Duodenal mucosa (tissue), 2 donors: Measurements from ENCODE around the gene TOPAZ1.

Experiments
- H3K27ac ChIP-seq: one replicate; pipeline ENCODE4 v1.7.0; 2013; ENCODE audit warnings: low read depth, low read length
- H3K27me3 ChIP-seq, 2 donors: one replicate each; pipeline ENCODE4 v1.7.0; 2013; ENCODE audit warnings: low read length in 2 of 2, control low read depth in 1 of 2; ENCODE audit not compliant: insufficient read depth in 2 of 2, control insufficient read depth in 1 of 2
- H3K36me3 ChIP-seq, 2 donors: one replicate each; pipeline ENCODE4 v1.7.0; 2013; ENCODE audit warnings: low read length in 2 of 2, control low read depth in 1 of 2; ENCODE audit not compliant: insufficient read depth in 2 of 2, control insufficient read depth in 1 of 2
- H3K4me1 ChIP-seq, 2 donors: one replicate each; pipeline ENCODE4 v1.7.0; 2013; ENCODE audit warnings: low read length in 2 of 2, control low read depth in 1 of 2; ENCODE audit not compliant: insufficient read depth in 2 of 2, control insufficient read depth in 1 of 2
- H3K4me3 ChIP-seq, 2 donors: one replicate each; pipeline ENCODE4 v1.7.0; 2013; ENCODE audit warnings: low read length in 2 of 2, low read depth in 1 of 2
- H3K9ac ChIP-seq, 2 donors: one replicate each; pipeline ENCODE4 v1.7.0; 2013; ENCODE audit warnings: low read length in 2 of 2, low read depth in 1 of 2
- H3K9me3 ChIP-seq, 2 donors: one replicate each; pipeline ENCODE4 v1.7.0; 2013; ENCODE audit warnings: low read length in 2 of 2, control low read depth in 1 of 2; ENCODE audit not compliant: control insufficient read depth in 1 of 2

The TOPAZ1 gene

GRCh38 chr3:44363591-44363990 is 121.9 kb downstream of the TOPAZ1 start:
- Histone ChIP-seq H3K36me3 (peaks cover 4 to 9% of the 10 kb centered on the region in 2 donors), H3K27ac (no peak overlapping the region), H3K27me3 (no peaks in the 10 kb centered on the region), H3K9me3 (no peaks in the 10 kb centered on the region), H3K9ac (no peak overlapping the region), H3K4me1 (no peaks in the 10 kb centered on the region), H3K4me3 (no peak overlapping the region)

DNA sequence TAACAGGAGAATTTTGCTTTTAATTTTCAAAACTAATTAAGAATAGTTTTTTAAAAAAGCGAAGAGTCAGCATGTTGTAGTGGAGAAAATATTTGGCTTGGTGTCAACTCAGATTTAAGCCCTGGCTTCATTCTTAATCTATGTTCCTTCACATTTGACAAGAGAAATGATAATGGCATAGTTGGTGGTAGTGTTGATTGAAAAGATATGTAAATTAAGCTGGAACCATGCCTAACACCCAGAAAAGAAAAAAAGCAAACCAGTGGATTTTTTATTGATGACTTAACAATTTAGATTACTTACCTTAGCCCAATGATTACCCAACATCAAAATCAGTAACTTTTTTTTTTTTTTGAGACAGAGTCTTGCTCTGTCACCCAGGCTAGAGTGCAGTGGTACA is 124.3 kb downstream of the TOPAZ1 start:
- Histone ChIP-seq H3K36me3 (peaks cover 3 to 4% of the 10 kb centered on the region in 2 donors), H3K4me1 (no peaks in the 10 kb centered on the region), H3K4me3 (no peak overlapping the region), H3K27me3 (no peaks in the 10 kb centered on the region), H3K27ac (no peak overlapping the region), H3K9ac (no peak overlapping the region), H3K9me3 (no peaks in the 10 kb centered on the region)

- Histone ChIP-seq H3K36me3 (peaks cover 0 to 6% of the 10 kb centered on the region in 2 donors), H3K27me3 (no peaks in the 10 kb centered on the region), H3K4me3 (no peak overlapping the region), H3K27ac (no peak overlapping the region), H3K9me3 (peaks cover 0 to under 1% of the 10 kb centered on the region in 2 donors), H3K9ac (no peak overlapping the region), H3K4me1 (no peaks in the 10 kb centered on the region)
Measured at GRCh38 chr3:44375450-44375849, 133.8 kb downstream of the TOPAZ1 start.
